Subcutaneous abdominal adipose tissue (tissue), 5 donors: ENCODE measurements around the gene ZNF684.
"Not testable (repeated sequence)": the region's sequence is repeated elsewhere in the genome, so short reads cannot be mapped to it uniquely, and the experiment has no call there.

ENCODE experiments used
- H3K27ac ChIP-seq: one replicate; pipeline ENCODE4 v1.7.0; 2013; ENCODE audit warnings: low read depth, mild to moderate bottlenecking, inconsistent platforms, low read length, moderate library complexity
- H3K27me3 ChIP-seq, 5 donors: one replicate each; pipeline ENCODE4 v1.7.0; 2013; ENCODE audit warnings: low read length in 5 of 5, inconsistent platforms in 1 of 5; ENCODE audit not compliant: control insufficient read depth in 5 of 5, insufficient read depth in 4 of 5
- H3K36me3 ChIP-seq, 5 donors: one replicate each; pipeline ENCODE4 v1.7.0; 2013; ENCODE audit warnings: low read length in 5 of 5; ENCODE audit not compliant: control insufficient read depth in 5 of 5, insufficient read depth in 5 of 5
- H3K4me1 ChIP-seq, 5 donors: one replicate each; pipeline ENCODE4 v1.7.0; 2013; ENCODE audit warnings: low read length in 5 of 5, mild to moderate bottlenecking in 3 of 5, moderate library complexity in 1 of 5; ENCODE audit not compliant: control insufficient read depth in 5 of 5, insufficient read depth in 5 of 5
- H3K4me3 ChIP-seq, 5 donors: one replicate each; pipeline ENCODE4 v1.7.0; 2013; ENCODE audit warnings: low read length in 5 of 5, low read depth in 1 of 5
- H3K9ac ChIP-seq, 5 donors: one replicate each; pipeline ENCODE4 v1.7.0; 2013; ENCODE audit warnings: low read length in 5 of 5, mild to moderate bottlenecking in 4 of 5, moderate library complexity in 3 of 5
- H3K9me3 ChIP-seq, 5 donors: one replicate each; pipeline ENCODE4 v1.7.0; 2013; ENCODE audit warnings: low read length in 5 of 5; ENCODE audit not compliant: control insufficient read depth in 5 of 5
- donor health status: healthy.
- donor health status: healthy.
- donor health status: healthy.
- donor health status: healthy.
- donor health status: healthy.

Gene ZNF684

GRCh38 chr1:40531381-40532061, at the start of gene ZNF684:
TSS of gene ZNF684 (plus strand) at chr1:40531637. CDS start at chr1:40533167, 1,530 bp downstream.
- Histone ChIP-seq H3K27me3 (no peaks in the 10 kb centered on the region), H3K36me3 (peaks cover 0 to 3% (median 0%) of the 10 kb centered on the region in 5 donors), H3K4me1 (peaks cover 2 to 22% (median 19%) of the 10 kb centered on the region in 5 donors), H3K27ac (peak within 1 kb of the TSS; percentile 89), H3K4me3 (peak within 1 kb of the TSS; percentile 82 to 97 (median 96)), H3K9ac (peak within 1 kb of the TSS; percentile 70 to 95 (median 91)), H3K9me3 (no peaks in the 10 kb centered on the region)

GRCh38 chr1:40495315-40495903, 36.0 kb upstream of the ZNF684 start:
- H3K4me3 ChIP-seq: peak overlapping the region; percentile 10 to 48 (median 31)
- H3K27ac ChIP-seq: no peak overlapping the region
- H3K9me3 ChIP-seq: peaks cover 25 to 63% (median 61%) of the 10 kb centered on the region in 5 donors
- H3K36me3 ChIP-seq: peaks cover 25 to 52% (median 40%) of the 10 kb centered on the region in 5 donors
- H3K27me3 ChIP-seq: no peaks in the 10 kb centered on the region
- H3K4me1 ChIP-seq: no peaks in the 10 kb centered on the region
- H3K9ac ChIP-seq: no peak overlapping the region

- not testable (repeated sequence) for H3K27me3 ChIP-seq, H3K4me3 ChIP-seq, H3K36me3 ChIP-seq, H3K4me1 ChIP-seq, H3K27ac ChIP-seq, H3K9ac ChIP-seq
- peaks cover 0 to 35% (median 30%) of the 10 kb centered on the region in 5 donors for H3K9me3 ChIP-seq
These were observed 28.8 kb upstream of the ZNF684 start for GRCh38 chr1:40502651-40503050.

GRCh38 chr1:40507973-40508372, 23.5 kb upstream of the ZNF684 start:
- no peaks in the 10 kb centered on the region for H3K27me3 ChIP-seq
- H3K9ac ChIP-seq: peak overlapping the region; percentile 48 to 98 (median 93)
- peak overlapping the region; percentile 86 to 96 (median 93) for H3K4me3 ChIP-seq
- peaks cover 0 to 2% (median 0%) of the 10 kb centered on the region in 5 donors for H3K36me3 ChIP-seq
- peaks cover 0 to 9% (median 4%) of the 10 kb centered on the region in 5 donors for H3K9me3 ChIP-seq
- H3K4me1 ChIP-seq: peaks cover 4 to 18% (median 12%) of the 10 kb centered on the region in 5 donors
- peak overlapping the region; percentile 57 for H3K27ac ChIP-seq

GRCh38 chr1:40508375-40509341, 22.8 kb upstream of the ZNF684 start, which contains the start of gene EXO5:
TSS of gene EXO5 (plus strand) at chr1:40508767. CDS start at chr1:40514545, 5,778 bp downstream.
- Histone ChIP-seq H3K4me3 (peak within 1 kb of the TSS; percentile 90 to 96 (median 94)), H3K9ac (peak within 1 kb of the TSS; percentile 73 to 98 (median 96)), H3K9me3 (peaks cover 0 to 7% (median 3%) of the 10 kb centered on the region in 5 donors), H3K27me3 (no peaks in the 10 kb centered on the region), H3K4me1 (peaks cover 4 to 18% (median 12%) of the 10 kb centered on the region in 5 donors), H3K27ac (peak within 1 kb of the TSS; percentile 57), H3K36me3 (peaks cover 0 to 2% (median 0%) of the 10 kb centered on the region in 5 donors)

GRCh38 chr1:40519517-40519916, 11.9 kb upstream of the ZNF684 start:
- H3K9ac ChIP-seq: no peak overlapping the region
- H3K9me3 ChIP-seq: peaks cover 0 to 28% (median 8%) of the 10 kb centered on the region in 5 donors
- peaks cover 0 to 12% (median 11%) of the 10 kb centered on the region in 5 donors for H3K36me3 ChIP-seq
- H3K4me3 ChIP-seq: no peak overlapping the region
- H3K27me3 ChIP-seq: no peaks in the 10 kb centered on the region
- H3K27ac ChIP-seq: no peak overlapping the region
- H3K4me1 ChIP-seq: no peaks in the 10 kb centered on the region

GRCh38 chr1:40530735-40531380, 579 bp upstream of the ZNF684 start:
- Histone ChIP-seq H3K4me1 (peaks cover 2 to 22% (median 19%) of the 10 kb centered on the region in 5 donors), H3K27me3 (no peaks in the 10 kb centered on the region), H3K27ac (peak overlapping the region; percentile 89), H3K9ac (peak overlapping the region; percentile 70 to 95 (median 91)), H3K4me3 (peak overlapping the region; percentile 82 to 97 (median 96)), H3K9me3 (peaks cover 0 to 5% (median 0%) of the 10 kb centered on the region in 5 donors), H3K36me3 (peaks cover 0 to 3% (median 0%) of the 10 kb centered on the region in 5 donors)

GRCh38 chr1:40532062-40532389, 589 bp downstream of the ZNF684 start:
- Histone ChIP-seq H3K4me1 (peaks cover 2 to 22% (median 19%) of the 10 kb centered on the region in 5 donors), H3K27me3 (no peaks in the 10 kb centered on the region), H3K36me3 (peaks cover 0 to 3% (median 0%) of the 10 kb centered on the region in 5 donors), H3K4me3 (peak overlapping the region; percentile 82 to 97 (median 96)), H3K27ac (peak overlapping the region; percentile 89), H3K9ac (peak overlapping the region; percentile 70 to 95 (median 91)), H3K9me3 (no peaks in the 10 kb centered on the region)

GRCh38 chr1:40532844-40533424, 1.5 kb downstream of the ZNF684 start:
- Histone ChIP-seq H3K27ac (no peak overlapping the region), H3K36me3 (peaks cover 0 to 3% (median 0%) of the 10 kb centered on the region in 5 donors), H3K9ac (peak overlapping the region in 1 of 5 donors; percentile 11), H3K4me3 (peak overlapping the region in 2 of 5 donors; percentile 92 to 97), H3K4me1 (peaks cover 2 to 22% (median 19%) of the 10 kb centered on the region in 5 donors), H3K9me3 (no peaks in the 10 kb centered on the region), H3K27me3 (no peaks in the 10 kb centered on the region)
